ENCODE results near the gene MSH5.
A peak's percentile ranks its signal among the peaks of the same experiment; 100 is the strongest.

Gene MSH5

DNA sequence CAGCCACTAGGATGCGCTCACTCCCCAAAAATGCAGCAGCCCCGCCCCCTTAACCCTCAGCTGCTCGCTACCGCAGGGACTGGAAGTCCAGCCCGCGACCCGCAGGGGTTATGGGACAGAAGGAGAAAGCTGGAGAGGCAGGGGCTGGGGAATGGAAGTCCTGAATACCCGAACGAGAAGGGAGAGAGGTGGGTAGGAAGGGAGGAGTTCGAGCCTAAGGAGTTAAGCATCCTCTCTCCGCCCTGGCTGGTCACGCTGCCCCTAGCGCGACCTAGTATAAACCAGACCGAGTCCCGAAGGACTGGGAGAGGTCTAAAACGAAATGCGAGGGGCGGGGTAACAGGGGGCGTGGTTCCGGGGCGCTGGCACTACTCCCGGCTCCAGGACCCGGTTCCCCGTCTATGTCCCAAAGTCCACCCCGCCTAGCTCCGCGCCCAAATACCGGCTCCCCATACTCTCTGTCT is 10.3 kb upstream of the MSH5 start:
- TF ChIP-seq, protein P1, sequence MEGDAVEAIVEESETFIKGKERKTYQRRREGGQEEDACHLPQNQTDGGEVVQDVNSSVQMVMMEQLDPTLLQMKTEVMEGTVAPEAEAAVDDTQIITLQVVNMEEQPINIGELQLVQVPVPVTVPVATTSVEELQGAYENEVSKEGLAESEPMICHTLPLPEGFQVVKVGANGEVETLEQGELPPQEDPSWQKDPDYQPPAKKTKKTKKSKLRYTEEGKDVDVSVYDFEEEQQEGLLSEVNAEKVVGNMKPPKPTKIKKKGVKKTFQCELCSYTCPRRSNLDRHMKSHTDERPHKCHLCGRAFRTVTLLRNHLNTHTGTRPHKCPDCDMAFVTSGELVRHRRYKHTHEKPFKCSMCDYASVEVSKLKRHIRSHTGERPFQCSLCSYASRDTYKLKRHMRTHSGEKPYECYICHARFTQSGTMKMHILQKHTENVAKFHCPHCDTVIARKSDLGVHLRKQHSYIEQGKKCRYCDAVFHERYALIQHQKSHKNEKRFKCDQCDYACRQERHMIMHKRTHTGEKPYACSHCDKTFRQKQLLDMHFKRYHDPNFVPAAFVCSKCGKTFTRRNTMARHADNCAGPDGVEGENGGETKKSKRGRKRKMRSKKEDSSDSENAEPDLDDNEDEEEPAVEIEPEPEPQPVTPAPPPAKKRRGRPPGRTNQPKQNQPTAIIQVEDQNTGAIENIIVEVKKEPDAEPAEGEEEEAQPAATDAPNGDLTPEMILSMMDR (IDR thresholded peaks at IDR 0.05) = peak; percentile 15; the same call in 1 of the 2 replicates

DNA sequence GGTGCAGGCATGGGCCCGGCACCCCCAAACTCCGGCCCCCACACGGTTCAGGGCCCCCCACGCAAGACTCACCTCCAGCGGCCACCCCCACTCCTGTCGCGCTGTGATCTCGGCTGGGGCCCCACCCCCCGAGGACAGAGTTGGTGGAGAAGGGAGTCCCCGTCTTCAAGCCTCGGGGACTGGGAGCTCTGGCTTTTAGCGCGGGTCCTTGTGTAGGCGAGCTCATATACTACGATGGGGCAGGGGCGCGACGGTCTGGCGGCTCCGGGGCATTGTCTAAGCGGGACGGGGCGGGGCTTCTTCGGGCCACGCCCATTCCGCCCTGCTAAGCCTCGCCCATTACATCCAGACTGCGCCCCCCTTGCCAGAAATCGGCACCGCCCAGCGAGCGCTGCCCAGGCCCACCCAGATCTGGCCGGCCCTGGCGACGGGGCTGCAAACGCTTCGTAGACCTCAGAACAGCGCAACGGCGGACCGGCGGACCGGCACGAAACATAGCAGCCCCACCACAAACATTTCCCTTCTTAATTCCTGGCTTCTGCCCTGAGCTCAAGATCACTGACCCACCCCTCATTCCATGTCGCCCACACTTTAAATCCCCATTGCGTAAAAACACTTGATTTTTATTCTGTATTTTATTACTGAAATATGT is 9.7 kb upstream of the MSH5 start:
- TF ChIP-seq, protein P1 (IDR thresholded peaks at IDR 0.05) = no peak

DNA sequence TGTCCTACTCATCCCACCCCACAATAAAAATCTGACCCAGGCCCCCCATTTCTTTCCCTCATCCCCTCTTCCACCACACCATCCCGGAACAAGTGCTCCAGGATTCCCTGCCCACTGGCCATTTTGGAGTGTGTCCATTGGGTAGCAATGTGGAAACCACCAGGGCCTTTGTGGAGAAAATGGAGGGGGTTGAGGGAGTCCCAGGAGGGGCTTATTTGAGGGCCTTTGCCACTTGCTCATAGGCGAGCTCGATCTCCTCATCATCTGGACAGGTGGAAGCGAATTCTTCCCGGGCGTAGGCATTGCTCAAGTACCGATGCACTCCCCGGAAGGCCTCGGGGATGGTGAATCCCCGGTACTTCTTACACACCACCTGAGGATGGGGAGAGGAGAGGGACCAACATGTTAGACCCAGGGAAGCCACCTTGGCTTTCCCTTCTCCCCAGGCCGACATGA is 9.1 kb upstream of the MSH5 start:
- TF ChIP-seq, protein P1 (IDR thresholded peaks at IDR 0.05) = no peak

DNA sequence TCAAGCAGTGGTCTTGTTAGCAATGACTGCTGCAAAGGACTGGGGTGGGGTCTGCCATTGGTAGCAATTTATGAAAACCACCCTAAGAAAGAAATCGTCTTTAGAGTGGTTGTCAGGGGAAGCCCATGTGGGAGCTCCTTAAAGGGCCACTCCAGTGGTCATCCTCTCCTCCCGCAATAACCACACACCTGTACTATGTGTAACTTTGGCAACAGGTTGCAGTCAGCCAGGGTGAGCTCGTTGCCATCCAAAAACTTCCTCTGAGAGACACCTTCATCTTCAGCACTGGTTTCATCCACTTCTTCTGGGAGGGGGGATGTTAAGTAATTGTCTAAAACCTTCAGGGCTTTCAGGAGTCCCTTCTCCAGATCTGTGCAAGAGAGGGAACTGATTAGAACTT is 7.8 kb upstream of the MSH5 start:
- TF ChIP-seq, protein P1 (IDR thresholded peaks at IDR 0.05) = no peak

DNA sequence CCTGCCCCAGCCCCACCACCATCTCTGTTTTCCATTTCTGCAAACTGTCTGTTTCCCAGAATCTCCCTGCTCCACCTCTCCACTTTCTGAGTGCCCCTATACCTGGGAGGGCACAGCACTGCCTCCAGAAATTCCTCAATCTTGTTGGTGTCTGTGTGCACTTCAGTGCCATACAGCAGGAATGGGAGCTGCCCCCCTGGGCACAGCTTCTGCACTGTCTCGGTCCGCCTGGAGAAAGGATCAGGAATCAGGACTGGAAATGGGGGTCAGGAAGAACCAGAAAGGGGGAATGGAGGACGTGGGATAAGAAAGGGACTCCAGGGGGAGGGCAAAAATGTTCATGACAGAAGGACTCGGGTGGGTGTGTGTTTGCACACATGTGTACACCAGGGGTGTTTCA is 6.1 kb upstream of the MSH5 start:
- TF ChIP-seq, protein P1 (IDR thresholded peaks at IDR 0.05) = no peak

DNA sequence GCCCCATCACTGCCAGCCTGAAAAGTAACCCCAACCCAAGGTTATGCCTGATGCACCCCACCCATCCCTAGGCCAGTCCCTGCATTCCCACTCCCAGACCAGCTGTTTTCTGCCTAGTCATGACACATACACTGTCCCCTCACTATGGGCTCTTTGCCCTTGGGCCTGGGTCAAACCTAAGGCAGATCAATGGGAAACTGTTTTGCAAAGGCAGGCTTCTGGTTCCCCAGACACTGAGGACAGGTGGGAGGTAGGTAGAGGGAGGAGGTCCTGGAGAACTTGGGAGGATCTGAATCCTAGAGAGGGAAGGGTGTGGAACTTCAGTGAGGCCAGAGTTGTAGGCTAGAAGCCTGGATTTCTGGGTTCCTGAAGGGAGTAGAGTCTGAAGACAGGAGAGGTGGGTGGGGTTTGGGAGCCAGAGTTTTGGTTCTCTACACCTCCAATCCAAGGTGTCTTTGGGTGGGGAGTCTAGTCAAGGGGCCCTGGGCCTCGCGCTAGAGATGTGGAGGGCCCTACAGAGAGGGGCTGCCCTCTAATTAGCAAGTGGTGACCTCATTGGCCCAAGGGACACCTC is 5.5 kb upstream of the MSH5 start:
- TF ChIP-seq, protein P1 (IDR thresholded peaks at IDR 0.05) = no peak

DNA sequence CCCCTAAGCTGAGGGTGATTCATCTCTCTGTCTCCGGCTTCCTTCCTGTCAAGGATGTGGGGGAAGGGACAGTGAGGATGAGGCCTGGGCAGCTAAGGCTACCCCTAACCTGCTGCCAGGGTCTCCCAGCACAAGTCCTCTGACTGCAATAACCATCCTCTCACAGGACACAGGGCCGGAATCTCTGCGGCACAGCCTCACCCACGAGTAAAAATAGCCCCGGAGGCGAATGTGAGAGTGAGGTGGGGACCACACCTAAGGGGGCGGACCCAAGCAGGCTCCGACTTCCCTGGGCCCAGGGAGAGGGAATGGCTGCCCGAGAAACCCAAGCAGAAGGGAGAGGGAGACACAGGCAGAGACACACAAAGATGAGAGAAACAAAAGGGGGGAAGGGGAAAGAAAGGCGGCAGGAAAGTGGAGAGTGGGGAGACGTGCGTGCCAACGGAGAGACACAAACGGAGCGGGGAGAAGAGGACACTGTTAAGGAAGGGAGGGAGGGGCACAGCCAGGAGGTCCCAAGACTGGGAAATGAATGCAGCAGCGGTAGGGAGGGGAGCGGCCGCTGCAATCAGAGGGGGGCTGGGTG is 4.9 kb upstream of the MSH5 start:
- TF ChIP-seq, protein P1 (IDR thresholded peaks at IDR 0.05) = no peak

All from LNCAP (cell line).